Right lobe of liver (tissue), 6 donors: ENCODE data around the gene NOC2L. TPM values are rescaled to one million over a fixed set of nuclear protein-coding genes. Genes with fewer than 3 reads are reported as not detected.
A peak's percentile ranks its signal among the peaks of the same experiment; 100 is the strongest.

Experiments
- ATAC-seq, 4 donors: fragments of 200-7000 bp; cut with Tn5 transposase; one replicate each; pipeline ENCODE4 v1.9.1; 2020; ENCODE audit warnings: mild to moderate bottlenecking in 4 of 4, moderate library complexity in 4 of 4
- DNase-seq, 3 donors: peaks; one replicate each; pipeline ENCODE4 v3.0.0-alpha.2; 2020
- H3K27ac ChIP-seq, 3 donors: fragments of 200-600 bp; one replicate each; pipeline ENCODE4 v1.8.0; 2022
- H3K27me3 ChIP-seq, 2 donors: fragments of 200-600 bp; one replicate each; pipeline ENCODE4 v1.8.0; 2022
- H3K36me3 ChIP-seq, 4 donors: fragments of 200-600 bp; sonication (generic) in 1 of 4; one replicate each; pipeline versions ENCODE4 v1.5.1 to v1.8.0; 2017 to 2022; ENCODE audit warnings: control low read depth in 1 of 4
- H3K4me1 ChIP-seq, 4 donors: fragments of 200-600 bp; sonication (generic) in 1 of 4; one replicate each; pipeline versions ENCODE4 v1.5.1 to v1.8.0; 2017 to 2022; ENCODE audit warnings: control low read depth in 1 of 4
- H3K4me3 ChIP-seq, 3 donors: fragments of 200-600 bp; one replicate each; pipeline ENCODE4 v1.8.0; 2022
- H3K9me3 ChIP-seq, 4 donors: fragments of 200-600 bp; sonication (generic) in 1 of 4; one replicate each; pipeline versions ENCODE4 v1.5.1 to v1.8.0; 2017 to 2022; ENCODE audit warnings: control low read depth in 1 of 4
- POLR2A ChIP-seq: fragments of 450-650 bp; IDR thresholded peaks from one replicate; pipeline ENCODE4 v1.6.1; 2017; ENCODE audit warnings: antibody characterized with exemption, mild to moderate bottlenecking
- WGBS: methylation state at CpG from one replicate; pipeline ENCODE4 v1.1.6; 2018; ENCODE audit warnings: low coverage, low lambda C conversion rate; ENCODE audit not compliant: insufficient coverage; ENCODE audit errors: missing lambda C conversion rate; 5-methylcytosine and 5-hydroxymethylcytosine counted together
- intact Hi-C, 2 donors: fragments of 100-400 bp; cut with DNase I; formaldehyde crosslinking; loops; one replicate each; pipeline versions ENCODE4 v1.11.2 to v1.14.1; 2022
- total RNA-seq, 6 experiments: library from RNA; depleted of rRNA in 2 of 6; stranded (reverse); fragments of >200 nt in 2 of 6; fragmentation: NEBNext Ultra II Directional in 3 of 6; extraction: Animal tissue kit (Norgen Biotek cat#: 25700) in 3 of 6; gene quantifications; one replicate each; pipeline versions ENCODE4 v1.1.0 to v1.2.4, GENCODE V29; 2016 to 2023
- TF ChIP-seq, protein P1 (sequence below), 4 donors: fragments of 200-600 bp in 3 of 4; fragments of 450-650 bp in 1 of 4; IDR thresholded peaks; one replicate each; pipeline versions ENCODE4 v1.5.1 to v1.8.0; 2016 to 2022; ENCODE audit warnings: antibody characterized with exemption in 4 of 4, mild to moderate bottlenecking in 2 of 4
- donor health status: DM: no; HTN: yes; CAD: no.
- donor health status: DM: no; HTN: no; CAD: no.
- donor health status: DM: no; HTN: no; CAD: no.
- donor health status: DM: no; HTN: yes; CAD: no.
- donor health status: DM: no; HTN: yes; CAD: no.

NOC2L gene
- total RNA-seq, 6 experiments from 2014 or later: 28.9 to 36.8 (median 30.2) TPM

DNA sequence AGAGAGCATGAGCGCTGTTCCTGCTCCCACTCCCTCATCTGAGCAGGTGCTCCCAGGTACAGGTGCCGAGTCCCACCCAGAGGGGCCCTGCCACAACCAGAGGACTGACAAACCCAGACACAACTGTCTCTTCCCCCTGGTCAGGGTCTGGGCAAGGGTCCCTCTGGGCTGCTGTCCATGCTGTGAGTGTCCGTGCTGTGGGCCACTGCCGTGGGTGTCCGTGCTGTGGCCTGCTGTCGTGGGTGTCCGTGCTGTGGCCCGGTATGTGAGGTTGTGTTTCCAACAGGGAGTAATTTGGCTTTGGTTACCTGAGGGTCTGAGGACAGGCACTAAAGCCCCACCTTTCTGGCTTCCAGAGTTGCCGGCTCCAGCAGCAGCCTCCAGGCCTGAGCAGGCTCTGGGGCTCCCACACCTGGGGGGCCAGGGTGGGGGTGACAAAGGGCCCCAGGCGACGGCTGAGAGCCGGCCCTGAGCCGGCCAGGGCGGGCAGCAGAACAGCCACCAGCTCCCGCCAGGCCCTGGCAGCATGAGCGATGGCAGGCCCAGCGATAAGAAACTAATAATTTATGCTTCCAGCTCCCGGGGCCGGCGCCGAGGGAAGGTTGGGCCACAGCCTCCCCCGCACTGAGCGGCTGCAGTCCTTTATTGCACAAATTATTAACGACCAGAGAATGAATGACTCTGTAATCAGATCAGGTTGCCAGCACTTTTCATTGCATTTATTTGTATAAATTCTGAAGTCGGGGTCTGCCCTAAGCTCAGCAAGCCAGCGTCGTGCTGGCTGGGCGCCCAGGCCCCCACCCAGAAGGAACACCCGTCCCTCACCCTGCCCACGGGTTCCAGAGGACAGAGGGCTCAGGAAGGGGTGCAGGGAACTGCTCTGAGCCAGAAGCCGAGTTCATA, 42.6 kb downstream of the NOC2L start:
- TF ChIP-seq, protein P1, sequence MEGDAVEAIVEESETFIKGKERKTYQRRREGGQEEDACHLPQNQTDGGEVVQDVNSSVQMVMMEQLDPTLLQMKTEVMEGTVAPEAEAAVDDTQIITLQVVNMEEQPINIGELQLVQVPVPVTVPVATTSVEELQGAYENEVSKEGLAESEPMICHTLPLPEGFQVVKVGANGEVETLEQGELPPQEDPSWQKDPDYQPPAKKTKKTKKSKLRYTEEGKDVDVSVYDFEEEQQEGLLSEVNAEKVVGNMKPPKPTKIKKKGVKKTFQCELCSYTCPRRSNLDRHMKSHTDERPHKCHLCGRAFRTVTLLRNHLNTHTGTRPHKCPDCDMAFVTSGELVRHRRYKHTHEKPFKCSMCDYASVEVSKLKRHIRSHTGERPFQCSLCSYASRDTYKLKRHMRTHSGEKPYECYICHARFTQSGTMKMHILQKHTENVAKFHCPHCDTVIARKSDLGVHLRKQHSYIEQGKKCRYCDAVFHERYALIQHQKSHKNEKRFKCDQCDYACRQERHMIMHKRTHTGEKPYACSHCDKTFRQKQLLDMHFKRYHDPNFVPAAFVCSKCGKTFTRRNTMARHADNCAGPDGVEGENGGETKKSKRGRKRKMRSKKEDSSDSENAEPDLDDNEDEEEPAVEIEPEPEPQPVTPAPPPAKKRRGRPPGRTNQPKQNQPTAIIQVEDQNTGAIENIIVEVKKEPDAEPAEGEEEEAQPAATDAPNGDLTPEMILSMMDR (IDR thresholded peaks at IDR 0.05): no peak
- no peak for TF ChIP-seq POLR2A
- Histone ChIP-seq H3K4me1 (peaks cover 0 to 20% (median 0%) of the 10 kb centered on the region in 4 donors), H3K27ac (no peak overlapping the region), H3K9me3 (no peaks in the 10 kb centered on the region), H3K36me3 (no peaks in the 10 kb centered on the region), H3K27me3 (no peaks in the 10 kb centered on the region), H3K4me3 (no peak overlapping the region)
- intact Hi-C loops: no loop called here
- ATAC-seq (peak in 3 of 4 donors; percentile 12 to 47 (median 37)), DNase-seq (peak in 2 of 3 donors; percentile 47 to 52)
- 14% methylated on average over 24 of the region's 31 CpGs for WGBS

DNA sequence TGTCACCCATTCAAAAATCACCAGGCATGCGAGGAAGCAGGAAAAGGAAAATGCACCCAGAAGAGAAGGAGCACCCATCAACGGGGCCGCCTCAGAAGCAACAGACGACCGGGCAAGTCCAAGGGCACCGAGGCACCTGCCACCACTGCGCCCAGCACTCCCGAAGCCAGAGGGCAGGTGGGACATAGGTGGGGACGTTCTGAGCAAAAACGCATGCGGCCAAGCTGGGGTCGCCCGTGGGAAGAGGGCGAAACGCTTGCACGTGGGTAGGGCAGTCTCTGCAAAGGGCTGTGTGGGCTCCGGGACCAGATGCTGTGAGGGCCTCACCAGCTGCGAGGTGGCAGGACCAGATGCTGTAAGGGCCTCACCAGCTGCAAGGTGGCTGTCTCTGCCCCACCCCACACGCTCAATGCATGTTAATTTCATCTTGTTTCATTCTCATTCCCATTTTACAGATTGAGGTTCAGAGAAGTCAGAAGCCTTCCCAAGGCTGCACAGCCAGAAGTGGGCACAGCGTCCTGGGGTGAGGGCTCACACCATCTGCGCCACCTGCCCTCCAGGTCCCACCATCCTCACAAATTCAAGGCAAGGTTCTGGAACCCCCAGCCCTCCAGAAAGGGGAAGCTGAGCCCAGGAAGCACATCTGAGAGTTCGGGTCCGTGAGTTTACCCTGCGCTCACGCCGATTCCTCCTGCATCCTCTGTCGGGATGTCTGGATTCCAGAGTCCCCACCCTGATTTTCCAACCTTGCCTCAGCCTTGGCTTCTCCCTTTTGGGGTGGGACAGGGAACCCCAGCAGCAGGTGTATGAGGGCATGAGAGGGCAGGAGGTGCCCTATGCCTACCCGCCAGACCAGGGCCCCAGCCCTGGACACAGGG, 43.5 kb downstream of the NOC2L start:
- intact Hi-C loops: no loop called here
- Histone ChIP-seq H3K27me3 (no peaks in the 10 kb centered on the region), H3K4me3 (no peak overlapping the region), H3K36me3 (no peaks in the 10 kb centered on the region), H3K9me3 (no peaks in the 10 kb centered on the region), H3K4me1 (peaks cover 0 to 12% (median 0%) of the 10 kb centered on the region in 4 donors), H3K27ac (no peak overlapping the region)
- 66% methylated on average over 7 of the region's 28 CpGs for WGBS
- TF ChIP-seq, protein P1 (IDR thresholded peaks at IDR 0.05): no peak
- TF ChIP-seq POLR2A: no peak
- DNase-seq (peak; percentile 14 to 47 (median 32)), ATAC-seq (no peak)

DNA sequence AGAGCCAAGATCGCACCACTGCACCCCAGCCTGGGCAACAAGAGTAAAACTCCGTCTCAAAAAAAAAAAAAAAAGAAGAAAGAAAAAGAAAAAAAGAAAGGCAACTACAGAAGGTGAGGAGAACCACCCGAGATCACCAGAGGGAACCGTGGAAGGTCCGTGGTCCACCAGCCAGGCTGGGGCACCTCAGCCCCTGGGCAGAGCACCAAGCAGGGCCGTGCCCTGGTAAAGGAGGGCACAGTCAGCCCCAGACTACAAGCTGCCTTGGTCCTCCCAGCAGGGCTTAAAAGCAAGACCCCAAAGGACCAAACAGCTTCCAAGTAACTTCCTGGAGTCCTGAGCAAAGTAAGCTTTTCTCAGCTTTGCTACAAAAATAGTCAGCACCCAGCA, 44.2 kb downstream of the NOC2L start:
- Histone ChIP-seq H3K27me3 (no peaks in the 10 kb centered on the region), H3K4me1 (peaks cover 0 to 11% (median 0%) of the 10 kb centered on the region in 4 donors), H3K9me3 (no peaks in the 10 kb centered on the region), H3K36me3 (no peaks in the 10 kb centered on the region), H3K27ac (no peak overlapping the region), H3K4me3 (no peak overlapping the region)
- TF ChIP-seq, protein P1 (IDR thresholded peaks at IDR 0.05): no peak
- no peak for TF ChIP-seq POLR2A
- 68% methylated on average over 3 of the region's 6 CpGs for WGBS
- intact Hi-C loops: no loop called here
- ATAC-seq: no peak
- peak in 1 of 3 donors; percentile 21 for DNase-seq

DNA sequence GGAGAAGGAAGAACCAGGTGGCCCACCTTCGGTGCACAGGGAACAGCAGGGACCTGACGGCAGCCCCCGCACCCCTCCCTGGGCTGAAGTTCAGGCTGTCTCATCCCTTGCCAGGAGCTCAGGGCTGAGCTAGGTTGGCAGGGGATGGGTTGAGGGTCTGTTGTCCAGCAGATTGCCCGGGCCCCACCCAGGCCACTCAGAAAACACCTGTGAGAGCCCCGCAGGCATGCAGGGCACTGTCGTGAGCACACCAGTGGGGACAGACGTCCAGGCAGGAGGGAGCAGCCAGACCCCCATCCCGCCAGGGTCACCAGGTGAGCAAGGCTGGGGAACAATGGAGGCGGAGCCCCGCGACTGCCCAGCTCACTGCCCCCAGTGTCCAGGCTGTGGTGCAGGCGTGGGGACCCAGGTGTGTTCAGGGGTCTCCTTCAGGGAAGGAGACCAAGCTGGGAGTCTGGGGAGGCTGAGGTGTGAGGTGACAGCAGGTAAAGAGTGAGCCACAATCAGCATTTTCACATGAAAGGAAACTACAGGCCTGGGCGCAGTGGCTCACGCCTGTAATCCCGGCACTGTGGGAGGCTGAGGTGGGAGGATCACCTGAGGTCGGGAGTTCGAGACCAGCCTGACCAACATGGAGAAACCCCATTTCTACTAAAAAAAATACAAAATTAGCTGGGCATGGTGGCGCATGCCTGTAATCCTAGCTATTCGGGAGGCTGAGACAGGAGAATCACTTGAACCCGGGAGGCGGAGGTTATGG, 44.7 kb downstream of the NOC2L start:
- intact Hi-C loops: no loop called here
- no peak for ATAC-seq
- Histone ChIP-seq H3K36me3 (no peaks in the 10 kb centered on the region), H3K9me3 (no peaks in the 10 kb centered on the region), H3K27me3 (no peaks in the 10 kb centered on the region), H3K4me1 (peaks cover 0 to 11% (median 0%) of the 10 kb centered on the region in 4 donors), H3K4me3 (no peak overlapping the region), H3K27ac (no peak overlapping the region)
- WGBS: 87% methylated on average over 8 of the region's 21 CpGs
- DNase-seq: peak in 2 of 3 donors; percentile 14 to 35
- TF ChIP-seq POLR2A: no peak
- TF ChIP-seq, protein P1 (IDR thresholded peaks at IDR 0.05): no peak
